VCaP (cell line): ENCODE results near the gene IQSEC3.

Experiments
- H3K27ac ChIP-seq: fragments of 450-650 bp; 2 replicates; pipeline ENCODE4 v1.5.1; 2017
- TF ChIP-seq, protein P1 (sequence below): fragments of 450-650 bp; conservative IDR thresholded peaks from 2 replicates; pipeline ENCODE4 v1.5.1; 2017; ENCODE audit warnings: mild to moderate bottlenecking, moderate library complexity

The IQSEC3 gene

DNA sequence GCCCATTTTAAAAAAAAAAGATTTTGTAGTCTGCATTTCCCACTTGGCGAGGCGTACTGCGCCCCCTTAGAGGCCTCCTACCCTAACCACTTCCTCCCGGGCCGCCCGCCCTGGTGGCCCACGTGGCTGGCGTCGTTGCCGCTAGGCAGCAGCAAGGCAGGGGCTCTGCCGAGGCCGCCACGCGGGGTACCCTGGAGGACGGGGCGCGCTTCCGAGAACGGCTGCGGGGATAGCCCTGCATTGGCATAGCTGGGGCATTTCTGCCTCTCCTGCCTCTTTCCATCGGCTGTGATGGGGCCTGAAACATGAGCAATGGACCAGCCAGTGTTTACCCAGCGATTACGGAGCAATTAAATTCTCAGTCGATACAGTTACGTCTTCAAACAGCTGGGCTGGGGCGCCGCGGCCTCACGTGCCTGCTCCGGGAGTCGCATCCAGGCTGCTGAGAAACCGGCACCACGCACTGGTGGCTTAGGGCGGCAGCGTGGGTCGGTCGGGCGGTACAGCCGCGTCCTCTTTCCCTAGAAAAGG lies 38.0 kb downstream of the IQSEC3 start:
- H3K27ac ChIP-seq, result peak overlapping the region; percentile 26; the same call in 1 of the 2 replicates
- TF ChIP-seq, protein P1, sequence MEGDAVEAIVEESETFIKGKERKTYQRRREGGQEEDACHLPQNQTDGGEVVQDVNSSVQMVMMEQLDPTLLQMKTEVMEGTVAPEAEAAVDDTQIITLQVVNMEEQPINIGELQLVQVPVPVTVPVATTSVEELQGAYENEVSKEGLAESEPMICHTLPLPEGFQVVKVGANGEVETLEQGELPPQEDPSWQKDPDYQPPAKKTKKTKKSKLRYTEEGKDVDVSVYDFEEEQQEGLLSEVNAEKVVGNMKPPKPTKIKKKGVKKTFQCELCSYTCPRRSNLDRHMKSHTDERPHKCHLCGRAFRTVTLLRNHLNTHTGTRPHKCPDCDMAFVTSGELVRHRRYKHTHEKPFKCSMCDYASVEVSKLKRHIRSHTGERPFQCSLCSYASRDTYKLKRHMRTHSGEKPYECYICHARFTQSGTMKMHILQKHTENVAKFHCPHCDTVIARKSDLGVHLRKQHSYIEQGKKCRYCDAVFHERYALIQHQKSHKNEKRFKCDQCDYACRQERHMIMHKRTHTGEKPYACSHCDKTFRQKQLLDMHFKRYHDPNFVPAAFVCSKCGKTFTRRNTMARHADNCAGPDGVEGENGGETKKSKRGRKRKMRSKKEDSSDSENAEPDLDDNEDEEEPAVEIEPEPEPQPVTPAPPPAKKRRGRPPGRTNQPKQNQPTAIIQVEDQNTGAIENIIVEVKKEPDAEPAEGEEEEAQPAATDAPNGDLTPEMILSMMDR, result peak; percentile 17; the same call in 1 of the 2 replicates

DNA sequence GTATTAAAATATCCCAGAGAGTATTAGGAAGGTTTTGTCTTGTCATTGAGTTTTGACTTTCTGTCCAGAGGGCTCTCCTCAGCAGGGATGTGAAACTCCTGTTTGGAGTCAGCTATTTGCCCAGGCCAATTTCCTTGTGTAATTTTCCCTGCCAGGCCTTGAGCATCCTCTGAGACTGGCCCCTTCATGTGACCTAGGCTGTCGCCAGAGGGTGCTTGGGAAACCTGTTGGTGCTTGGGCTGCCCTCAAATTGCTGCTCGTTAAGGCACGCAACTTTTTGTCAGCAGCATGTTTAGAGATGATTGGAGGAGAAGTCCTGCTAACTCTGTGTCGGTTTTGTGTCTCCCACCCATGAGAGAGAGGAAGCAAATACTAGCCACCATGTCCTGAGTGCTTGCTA lies 39.1 kb downstream of the IQSEC3 start:
- no peak overlapping the region for H3K27ac ChIP-seq
- TF ChIP-seq, protein P1, result no peak

DNA sequence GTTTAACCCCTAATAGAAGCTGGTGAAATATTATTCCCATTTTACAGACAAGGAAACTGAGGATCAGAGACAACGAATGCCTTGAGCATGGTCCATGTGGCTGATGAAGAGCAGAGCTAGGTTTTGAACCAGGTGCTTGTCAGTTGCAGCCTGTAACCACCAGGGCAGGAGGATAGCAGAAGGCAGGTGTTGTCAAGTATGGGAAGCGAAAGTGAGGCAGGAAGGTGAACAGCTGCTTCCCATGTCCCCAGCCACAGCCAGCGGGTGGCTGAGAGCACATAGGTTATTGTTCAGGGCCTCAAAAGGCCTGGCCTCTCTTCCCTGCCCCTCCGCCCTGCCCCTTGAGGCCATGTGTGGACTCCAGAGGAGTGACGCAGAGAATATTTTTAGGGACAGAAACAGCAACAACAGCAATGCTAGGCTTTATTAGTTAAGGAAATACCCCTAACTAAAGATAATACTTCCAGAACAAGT lies 39.6 kb downstream of the IQSEC3 start:
- TF ChIP-seq, protein P1, result peak; percentile 13; the same call in 1 of the 2 replicates
- H3K27ac ChIP-seq, result no peak overlapping the region

DNA sequence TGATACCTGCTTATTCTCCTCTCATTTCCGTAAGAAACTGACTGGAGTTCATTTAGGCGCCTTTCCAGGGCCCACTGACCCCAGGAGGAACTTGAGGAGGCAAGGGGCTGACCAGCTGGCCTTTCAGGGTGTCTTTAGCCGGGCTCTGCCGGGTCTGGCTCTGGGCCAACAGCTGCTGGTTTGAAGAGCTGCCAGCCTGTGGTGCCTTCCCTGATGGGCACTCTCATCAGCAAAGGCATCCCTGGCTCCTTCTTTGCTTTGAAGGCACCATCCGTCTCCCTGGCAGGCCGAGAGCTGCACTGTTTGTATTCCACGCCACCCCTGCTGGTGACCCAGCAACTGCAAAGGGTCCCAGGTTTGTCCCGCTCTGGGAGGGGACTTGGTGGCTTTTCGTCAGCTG lies 42.0 kb downstream of the IQSEC3 start:
- TF ChIP-seq, protein P1, result no peak
- H3K27ac ChIP-seq, result peak overlapping the region; percentile 59

DNA sequence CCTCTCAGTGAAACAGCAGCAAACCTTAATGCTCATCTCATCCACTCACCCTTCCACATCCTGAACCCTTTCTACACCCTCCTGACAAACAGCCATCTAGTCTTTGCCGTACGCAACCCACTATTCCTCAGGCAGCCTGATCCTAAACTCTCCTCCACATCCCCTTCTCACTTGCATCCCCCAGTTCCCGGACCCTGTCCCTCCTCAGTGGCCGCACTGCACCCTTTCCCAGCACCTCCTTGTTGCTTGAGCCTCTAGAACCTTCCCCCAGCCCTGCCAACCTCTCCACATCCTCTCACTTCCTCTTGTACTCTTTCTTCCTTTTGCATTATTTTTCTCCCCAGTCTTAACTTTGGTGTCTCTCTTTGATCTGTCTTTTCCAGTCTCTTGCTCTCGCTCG lies 42.9 kb downstream of the IQSEC3 start:
- TF ChIP-seq, protein P1, result no peak
- H3K27ac ChIP-seq, result peak overlapping the region; percentile 59

DNA sequence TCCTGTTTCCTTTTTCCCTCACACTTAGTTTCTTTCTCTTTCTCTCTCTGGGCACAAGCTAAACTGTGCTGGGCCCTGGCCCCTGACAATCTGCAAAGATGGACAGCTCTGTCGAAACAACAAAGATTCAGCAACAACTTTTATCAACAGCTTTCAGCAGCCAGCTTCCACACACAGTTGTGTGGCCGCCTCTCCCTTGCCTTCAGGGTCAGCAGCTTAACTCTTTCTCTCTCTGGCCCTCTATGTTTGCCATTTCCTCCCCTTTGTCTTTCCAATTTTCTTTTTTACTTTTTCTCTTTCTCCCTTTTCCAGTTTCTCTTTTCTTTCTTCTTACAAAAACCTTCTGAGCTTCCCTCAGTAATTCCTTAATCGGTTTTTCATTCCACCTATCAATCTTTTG lies 43.3 kb downstream of the IQSEC3 start:
- TF ChIP-seq, protein P1, result no peak
- peak overlapping the region; percentile 59; the same call in 1 of the 2 replicates for H3K27ac ChIP-seq

DNA sequence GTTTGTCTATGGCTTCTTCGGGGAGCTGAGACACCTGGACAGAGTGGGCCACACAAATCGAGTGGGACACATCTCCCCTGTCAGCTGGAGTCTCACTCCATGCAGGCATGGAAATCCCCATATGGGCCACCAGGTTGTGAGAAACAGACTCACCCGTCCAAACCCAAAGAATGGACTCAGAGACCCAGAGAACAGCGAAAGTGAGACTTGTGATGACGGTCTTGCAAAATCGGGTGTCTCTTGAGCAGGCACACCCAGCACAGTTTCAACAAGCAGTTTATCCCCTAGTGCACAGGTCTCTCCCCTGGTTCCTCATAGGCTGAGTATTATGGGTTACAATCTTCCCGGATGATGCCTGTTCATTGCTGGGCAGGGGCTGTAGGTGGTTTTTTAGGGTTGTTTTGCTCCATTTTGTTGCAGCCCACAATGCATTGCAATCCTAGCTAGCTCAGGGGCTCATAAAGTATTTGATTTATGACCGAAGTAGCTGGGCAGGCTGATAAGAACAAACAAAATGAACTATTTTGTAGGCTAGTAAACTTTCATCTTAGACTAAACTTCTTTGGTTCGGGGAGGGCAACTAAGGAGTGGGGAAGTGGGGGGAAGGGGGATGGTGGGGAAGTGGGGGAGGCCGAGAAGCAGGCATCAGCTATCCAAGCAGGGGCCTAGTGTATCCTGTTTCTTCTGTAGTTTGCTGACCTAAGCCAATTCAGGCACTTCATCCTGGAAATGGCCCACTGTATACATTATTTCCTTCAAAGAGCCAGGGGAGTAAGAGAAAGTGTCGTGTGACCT lies 45.3 kb downstream of the IQSEC3 start:
- H3K27ac ChIP-seq, result no peak overlapping the region
- TF ChIP-seq, protein P1, result no peak
